Myocyte (in vitro differentiated cells): ENCODE data around the gene LYSMD3. TPM values are rescaled to one million over a fixed set of nuclear protein-coding genes. Genes with fewer than 3 reads are reported as not detected.

Source experiments
- DNase-seq: peaks from one replicate; pipeline ENCODE4 v3.0.0-alpha.2; 2012; ENCODE audit warnings: low read depth
- total RNA-seq: library from RNA; depleted of rRNA; stranded (reverse); fragments of >200 nt; gene quantifications from 2 replicates; pipeline ENCODE4 v1.2.3, GENCODE V29; 2014

Gene LYSMD3
- total RNA-seq, 1 donor from 2014 or later, result 15.8 TPM

DNA sequence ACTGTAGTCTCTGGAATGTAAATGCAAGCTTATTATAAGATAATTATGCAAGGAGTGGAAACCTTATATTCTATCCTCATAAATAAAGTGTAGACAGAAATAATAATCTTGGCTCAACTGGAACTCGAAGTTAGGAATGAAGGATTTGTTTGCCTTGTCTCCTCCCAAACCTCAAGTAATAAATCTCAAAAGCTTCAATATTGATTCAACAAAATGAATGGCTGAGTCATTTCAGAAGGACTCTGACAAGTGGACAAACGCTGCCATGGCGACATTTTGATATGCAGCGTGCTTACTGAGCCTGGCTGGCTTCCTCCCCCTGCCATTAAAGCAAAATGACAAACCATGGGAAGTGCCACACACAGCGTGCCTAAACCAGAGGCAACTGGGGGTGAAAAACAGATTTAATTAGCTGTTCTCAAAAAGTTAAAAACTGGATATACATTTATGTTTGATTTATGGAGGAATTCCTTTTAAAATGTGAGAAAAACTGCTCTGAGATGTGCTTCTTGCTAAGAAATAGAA lies 18.7 kb upstream of the LYSMD3 start:
- peak; percentile 25 for DNase-seq

DNA sequence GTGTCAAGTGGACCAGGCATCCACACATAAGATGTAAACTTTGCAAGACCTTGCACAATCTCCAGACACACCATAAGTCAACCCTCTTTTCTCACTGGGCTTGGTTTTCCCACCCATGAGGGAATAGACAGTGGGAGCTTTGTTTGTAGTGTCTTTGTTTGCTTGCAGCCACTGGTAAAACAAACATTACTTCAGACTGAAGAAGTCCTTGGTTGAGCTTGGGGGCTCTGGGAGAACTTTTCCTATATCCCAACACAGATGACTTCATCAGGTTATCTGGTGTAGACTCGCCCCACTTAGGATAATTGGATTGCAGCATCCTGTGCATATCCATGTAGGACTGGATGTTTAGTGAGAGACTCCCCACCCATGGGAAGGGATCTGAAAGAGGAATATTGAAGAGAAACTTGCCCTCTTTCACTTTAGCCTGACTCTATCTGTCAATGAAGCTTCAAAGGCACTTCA lies 17.7 kb upstream of the LYSMD3 start:
- DNase-seq, result no peak

DNA sequence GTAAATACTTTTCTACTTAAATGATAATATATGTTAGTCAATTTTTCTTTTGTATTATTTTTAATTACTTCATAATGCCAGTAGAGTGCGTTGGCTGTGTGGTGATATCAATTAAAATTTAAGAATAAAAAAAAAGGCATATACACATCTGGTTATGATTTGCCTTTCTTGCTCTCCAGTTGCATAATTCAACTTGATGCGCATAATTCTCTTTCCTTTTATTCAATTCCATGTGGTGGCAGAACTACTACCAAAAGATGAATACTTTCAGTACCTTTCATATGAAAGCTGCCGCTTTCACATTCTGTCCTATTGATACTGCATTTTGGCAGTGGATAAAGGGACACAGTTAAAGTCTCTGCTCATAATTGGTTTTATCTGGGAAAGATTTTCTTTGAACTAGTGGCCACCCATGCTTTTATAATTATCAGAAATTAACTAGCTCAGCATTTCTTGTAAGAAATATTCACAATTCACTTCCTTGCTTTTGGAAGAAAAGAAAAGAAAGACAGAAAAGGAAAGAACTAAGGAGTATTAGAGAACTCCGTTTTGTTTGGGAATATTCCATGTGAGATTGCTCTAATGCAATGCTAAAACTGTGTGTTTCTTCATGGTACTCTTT lies 16.9 kb upstream of the LYSMD3 start:
- no peak for DNase-seq

DNA sequence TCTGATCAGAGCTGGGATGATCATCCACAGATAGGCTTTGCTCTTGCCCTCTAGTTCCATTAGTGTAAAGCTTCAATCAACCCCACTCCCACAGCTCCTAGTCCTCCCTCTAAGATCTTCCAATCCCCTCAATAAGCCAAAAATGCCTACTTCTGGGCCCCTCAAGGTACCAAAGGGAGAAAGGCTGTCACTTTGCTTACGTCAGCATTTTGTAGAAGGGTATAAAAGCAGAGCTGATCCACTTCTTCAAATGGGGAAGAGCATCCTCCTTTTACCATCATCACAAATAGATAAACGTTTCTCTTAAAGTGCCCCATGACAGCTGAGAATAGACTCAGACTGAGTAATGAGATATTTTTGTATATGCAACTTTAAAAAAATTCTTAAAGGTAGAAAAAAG lies 16.1 kb upstream of the LYSMD3 start:
- DNase-seq, result no peak

DNA sequence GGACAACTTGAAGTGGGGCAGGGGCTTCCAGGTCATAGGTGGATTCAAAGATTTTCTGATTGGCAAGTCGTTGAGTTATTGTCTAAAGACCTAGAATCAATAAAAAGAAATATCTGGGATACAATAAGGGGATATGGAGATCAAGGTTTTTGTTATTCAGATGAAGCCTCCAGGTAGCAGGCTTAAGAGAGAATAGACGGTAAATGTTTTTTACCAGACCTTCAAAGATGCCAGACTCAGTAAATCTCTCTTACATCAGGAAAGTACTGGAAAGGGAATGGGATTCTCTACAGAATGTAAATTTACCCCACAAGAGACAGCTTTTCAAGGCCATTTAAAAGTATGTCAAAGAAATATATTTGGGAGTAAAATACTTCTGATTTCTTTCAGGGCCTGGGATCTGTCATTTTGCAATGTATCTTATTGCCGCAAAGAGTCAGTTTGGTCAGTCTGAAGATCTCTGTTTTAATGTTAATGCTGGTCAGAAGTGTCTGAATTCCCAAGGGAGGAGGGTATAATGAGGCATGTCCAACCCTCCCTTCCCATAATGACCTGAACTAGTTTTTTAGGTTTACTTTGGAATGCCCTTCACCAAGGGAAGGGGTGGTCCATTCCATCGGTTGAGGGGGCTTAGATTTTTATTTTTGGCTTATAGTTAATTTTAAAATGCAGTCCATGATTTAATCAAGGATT lies 13.6 kb upstream of the LYSMD3 start:
- no peak for DNase-seq

DNA sequence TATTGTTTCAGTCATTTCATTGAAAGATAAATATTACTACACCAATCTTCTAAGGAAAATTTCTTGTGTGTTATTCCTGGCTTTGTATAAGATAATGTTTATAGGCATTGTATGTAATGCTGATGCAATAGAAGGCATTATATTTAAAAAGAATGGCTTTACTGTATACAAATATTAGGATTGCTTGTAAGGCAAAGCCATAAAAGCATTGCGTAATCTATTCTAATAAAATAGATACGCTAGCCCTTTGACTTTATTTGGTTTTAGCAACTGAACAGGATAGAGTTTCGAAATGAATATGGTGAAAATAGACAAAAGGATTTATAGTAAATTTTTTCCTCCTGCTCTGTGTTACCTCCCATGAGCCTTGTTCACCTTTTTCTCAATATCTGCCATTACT lies 5.5 kb upstream of the LYSMD3 start:
- DNase-seq, result no peak

DNA sequence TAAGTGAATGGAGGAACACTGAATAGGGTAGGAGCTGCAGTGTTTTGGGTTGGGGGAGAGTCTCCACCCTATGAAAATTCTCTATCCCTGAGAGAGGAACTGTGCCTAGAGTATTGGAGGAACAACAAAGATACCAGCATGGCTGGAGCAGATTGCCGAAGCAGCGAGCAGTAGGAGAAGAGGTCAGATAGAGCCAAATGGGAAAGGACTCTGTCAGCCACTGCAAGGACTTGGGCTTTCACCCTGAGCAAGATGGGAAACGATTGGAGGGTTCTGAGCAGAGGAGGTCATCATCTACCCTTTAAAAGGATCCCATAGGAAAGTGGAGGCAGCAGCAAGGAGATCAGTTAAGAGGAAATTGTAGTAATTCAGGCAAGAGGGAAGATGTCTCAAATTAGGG lies 4.4 kb upstream of the LYSMD3 start:
- DNase-seq, result no peak

DNA sequence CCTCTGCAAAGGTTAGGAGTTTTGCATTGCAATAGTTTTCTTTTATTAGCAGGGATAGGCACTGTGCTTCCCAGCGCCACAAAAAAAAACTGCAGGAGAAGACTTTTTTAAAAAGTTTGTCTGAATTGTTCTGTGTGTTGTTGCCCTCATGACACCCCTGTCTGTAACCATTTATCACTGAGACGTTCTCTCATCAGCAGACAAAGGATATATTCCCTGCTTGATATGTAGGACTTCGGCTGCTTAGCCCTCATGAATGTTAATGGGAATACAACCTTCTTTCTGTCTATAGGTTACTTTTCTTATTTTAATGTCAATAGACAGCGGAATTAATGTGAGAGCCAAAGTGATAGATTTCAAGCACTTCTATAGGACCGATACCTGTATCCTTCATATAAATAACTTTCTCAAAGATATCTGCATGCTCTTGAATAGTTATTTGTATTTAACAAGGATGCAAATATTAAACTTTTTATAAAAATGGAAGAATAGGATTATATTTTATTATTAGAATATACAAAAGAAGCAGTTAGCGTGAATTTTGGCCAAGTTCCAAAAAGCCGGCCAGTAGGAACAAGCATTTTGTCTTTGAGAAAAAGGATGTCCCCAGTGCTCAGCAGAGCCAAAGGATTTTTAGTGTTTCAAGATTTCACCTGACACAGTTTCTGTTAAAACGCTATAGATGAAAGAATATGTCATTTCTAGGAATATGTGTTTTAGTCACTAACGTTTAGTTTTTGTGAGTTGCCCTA lies 1.5 kb upstream of the LYSMD3 start:
- peak; percentile 6 for DNase-seq

DNA sequence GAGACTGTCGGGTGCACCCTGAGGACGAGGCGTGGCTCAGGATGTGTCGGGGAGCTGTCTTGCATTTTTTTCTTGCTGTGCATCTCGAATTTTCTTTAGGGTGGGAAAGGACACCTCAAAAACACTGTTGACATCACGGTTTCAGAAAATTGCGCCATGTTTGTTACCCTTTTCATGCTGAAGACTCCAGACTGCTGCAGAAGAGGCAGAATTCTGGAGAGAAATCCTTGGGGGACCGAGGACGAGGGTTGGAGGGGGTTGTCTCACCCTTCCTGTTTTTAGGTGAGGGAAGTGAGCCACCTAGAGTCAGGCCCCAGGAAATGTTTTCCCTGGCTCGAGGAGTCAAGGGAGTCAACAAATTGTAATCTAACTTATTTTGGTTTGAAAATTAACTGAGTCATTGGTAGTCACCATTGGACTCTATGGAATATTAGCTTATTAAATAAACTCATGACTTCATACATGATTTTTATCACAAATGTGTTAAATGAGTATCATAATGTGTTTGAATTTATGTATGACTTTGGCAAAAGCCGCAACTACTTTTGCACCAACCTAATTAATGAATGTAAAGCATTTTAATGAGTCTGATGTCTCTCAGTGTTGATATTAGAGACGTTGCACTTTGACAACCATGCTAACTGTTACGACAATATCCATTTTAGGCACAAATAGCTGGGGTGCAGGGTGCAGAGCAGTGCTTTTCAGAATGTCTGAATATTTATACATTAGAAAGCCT lies 724 bp upstream of the LYSMD3 start:
- peak; percentile 85 for DNase-seq

DNA sequence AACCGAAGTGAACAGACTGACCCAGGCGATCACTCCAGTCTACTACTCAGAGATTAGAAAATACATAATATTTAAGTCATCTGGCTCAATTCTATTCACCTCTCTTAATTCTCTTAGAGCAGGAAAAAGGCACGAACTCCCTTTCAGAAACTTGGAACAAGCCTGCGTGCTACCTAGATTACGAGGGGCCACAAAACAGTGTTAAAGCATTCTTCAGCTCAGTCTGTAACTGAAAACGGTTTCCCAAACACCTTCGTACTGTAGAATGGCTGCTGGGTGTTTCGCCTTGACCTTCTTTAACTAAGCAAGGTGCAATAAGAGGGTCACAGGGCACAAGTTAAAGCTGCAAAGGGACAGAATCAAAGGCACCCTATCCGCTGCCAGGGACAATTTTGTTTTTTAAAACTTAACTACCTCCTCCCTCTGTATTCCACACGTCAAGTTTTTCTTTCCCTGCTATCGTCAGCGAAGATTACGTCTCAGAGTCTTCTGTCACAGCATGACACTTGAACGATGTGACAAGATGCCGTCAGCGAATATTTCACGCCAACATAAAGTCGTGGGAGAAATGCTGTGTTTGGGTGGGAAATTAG lies 687 bp downstream of the LYSMD3 start:
- peak; percentile 21 for DNase-seq

DNA sequence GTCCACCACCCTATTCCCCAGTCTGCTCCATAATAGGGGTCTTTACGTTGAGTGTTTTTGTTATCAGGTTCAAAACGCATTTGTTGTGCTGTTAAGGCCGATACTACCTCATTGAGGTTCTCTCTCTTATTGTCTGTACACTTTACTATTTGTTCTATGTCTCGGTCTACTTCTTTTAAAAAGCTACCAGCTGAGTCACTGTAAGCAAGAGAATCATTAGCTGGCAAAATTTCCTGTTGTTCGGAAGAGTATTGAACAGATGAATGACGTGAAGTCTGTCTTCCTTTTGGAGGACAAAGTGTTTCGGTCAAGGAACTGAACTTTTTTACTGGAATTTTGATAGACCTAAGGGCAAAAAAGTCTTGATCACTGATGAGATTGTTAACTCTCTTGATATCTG lies 10.3 kb downstream of the LYSMD3 start:
- no peak for DNase-seq

DNA sequence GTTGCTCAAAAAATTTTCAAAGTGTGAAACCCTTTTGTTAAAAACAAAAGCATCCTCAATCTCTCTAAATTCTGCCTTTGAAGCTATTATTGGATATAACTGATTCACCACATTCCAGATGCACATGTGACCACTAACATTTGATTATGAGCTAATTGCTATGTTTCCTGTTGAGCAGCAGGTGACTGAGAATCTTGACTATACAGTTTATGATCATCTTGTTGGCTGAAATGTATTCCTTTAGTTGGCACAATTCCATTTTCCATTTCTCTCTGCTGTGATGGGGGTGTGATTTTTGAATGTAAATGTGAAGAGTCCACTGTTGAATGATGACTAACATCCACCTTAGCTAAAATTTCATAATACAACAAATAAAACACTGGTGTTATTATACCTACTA lies 10.7 kb downstream of the LYSMD3 start:
- DNase-seq, result no peak

DNA sequence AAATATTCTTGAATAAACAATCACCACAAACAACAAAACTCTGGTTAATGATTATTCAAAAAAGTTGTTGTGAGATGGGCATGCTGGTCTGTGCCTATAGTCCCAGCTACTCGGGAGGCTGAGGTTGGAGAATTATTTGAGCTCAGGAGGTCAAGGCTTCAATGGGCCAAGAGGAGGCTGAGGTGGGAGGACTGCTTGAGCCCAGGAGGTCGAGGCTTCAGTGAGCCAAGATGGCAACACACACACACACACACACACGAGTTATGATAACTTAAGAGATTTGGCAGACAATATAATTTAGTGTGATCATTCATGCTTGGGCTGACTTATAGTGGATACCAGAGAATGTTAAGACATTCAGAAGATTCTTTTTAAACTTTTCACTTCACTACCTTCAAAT lies 14.9 kb downstream of the LYSMD3 start:
- DNase-seq, result no peak

DNA sequence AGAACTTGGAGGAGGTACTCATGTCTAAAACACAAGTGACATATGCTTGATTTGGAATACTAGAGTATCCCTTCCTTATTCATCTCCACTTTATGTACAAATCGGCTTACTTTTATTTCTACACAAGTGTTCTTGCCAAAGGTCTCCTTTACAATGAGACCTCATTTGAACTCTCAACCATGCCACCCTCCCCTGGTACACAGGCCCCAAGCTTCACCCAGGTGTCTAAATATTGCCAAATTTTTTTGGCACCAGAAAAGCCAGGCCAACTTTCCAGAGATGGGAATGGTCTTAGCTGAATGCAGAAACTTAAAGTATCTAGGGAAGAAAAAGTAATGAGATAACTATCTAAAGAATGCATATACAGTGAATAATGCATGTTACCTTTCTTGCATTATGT lies 18.9 kb downstream of the LYSMD3 start:
- no peak for DNase-seq

DNA sequence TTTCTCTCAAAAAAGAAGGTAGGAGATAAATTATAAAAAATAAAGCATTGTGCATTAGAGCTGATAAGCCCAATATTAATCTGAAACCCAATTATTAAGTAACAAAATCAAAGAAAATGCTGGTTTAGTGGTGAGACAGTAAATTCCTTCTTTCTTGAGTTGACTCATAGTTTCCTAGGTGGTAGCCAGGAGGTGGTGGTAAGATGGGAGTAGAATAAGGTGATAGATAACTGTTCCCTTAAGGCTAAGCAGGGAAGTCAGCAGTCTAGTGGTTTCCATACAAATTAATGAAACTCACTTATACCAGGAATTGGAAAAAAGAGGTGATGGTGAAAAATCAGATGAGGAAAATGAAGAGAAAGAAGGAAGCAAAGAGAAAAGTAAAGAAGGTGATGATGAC lies 23.2 kb downstream of the LYSMD3 start:
- no peak for DNase-seq

DNA sequence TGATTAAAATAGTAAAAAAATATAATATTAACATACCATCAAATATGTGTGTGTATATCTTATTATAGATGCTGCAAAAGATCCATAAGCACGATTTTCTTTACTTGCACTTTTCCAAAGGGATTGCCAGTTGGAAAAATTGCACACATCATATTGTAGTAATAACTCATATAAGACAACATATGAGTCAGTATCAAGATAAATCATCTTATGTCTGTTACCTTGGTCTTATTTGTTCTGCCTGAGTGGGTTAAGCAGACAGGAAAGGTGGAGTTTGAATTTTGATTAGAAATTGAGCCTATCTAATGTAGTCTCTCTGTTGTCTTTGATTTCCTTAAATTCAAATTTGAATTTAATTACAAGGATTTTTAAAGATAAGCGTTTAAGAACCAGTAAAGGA lies 24.6 kb downstream of the LYSMD3 start:
- no peak for DNase-seq

DNA sequence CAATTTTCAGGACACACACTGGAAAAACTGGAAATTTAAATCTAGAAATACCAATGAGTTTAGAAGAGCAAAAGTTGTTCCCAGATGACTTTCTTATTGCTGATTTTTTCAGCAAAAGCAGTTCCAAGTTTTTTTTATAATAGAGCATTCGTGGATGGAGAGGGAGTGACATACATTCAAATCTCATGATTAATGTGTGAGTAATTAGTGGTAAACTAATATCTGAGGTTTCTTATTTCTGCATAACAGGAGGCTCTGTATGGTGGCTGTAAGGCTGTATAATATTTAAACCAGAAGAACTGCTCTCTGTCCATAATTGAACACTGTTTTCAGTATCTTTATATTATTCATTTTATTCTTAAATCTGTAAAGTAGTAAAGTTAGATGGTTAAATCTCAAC lies 25.8 kb downstream of the LYSMD3 start:
- no peak for DNase-seq

DNA sequence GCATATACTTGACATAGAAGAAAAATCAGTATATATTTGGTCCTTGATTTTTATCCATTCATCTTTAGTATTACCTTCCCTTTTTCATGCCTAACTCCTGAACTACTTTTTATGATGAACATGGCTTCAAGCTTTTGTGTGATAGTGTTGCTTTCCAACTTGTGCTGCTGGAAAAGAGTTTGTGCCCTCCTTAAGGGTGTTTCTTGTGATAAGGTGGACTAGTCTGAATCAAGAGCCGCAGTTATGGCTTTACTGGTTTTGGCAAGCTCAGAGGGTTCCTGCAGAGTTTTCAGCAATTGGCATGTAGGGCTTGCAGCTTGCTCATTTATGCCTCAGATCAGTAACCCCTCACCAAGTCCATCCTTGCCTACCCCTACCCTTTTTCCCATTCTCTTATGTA lies 34.2 kb downstream of the LYSMD3 start:
- DNase-seq, result no peak

DNA sequence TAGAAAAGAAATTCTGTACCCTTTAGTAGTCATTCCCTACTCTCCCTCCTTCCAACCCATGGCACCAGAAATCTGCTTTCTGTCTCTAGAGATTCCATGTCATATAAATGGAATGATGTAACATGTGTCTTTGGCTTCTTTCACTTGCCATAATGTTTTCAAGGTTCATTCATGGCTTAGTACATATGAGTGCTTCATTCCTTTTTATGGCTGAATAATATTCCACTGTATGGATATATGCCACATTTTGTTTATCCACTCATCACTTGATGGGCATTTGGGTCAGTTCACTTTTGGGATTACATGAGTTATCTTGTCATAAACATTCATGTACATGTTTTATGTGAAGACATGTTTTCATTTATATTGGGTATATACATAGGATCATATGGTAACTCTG lies 35.3 kb downstream of the LYSMD3 start:
- no peak for DNase-seq

DNA sequence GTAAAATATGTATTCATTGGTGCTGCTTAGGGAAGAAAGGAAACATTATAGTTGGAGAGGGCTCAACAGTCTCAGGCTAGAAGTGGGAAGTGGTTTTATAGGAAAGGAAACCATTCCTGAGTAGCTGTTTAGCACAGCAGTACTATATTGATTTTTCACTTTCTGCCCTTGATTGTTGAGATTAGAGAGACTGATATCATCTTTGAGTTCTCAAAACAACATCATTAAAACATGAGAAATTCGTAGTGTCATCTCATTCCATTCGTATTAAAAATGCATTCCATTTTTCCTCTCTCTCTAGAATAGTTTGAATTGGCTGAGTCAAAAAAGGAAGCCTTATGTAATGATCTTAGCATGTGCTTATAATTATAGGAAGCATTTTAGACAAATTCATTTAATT lies 40.6 kb downstream of the LYSMD3 start:
- no peak for DNase-seq

DNA sequence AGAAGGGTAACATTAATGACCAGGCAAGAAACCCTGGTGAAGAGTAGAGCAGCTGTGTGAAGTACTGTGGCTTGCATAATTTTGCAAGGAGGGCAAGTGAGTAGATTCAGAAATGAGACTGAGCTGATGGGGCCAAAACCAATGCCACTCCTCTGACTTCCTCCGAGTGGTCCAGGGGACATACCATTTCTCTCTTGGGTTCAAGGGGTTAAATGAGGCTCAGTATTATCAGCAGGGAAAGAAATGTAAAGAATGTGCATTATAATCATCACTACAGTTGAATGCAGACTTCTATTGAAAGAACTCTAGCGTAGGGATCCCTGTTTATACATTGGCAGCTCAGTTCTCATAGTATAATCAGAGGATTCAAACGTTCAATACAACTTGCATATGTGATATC lies 44.8 kb downstream of the LYSMD3 start:
- no peak for DNase-seq
